HepG2 (cell line): ENCODE results near the gene FBXL22. TPM values are rescaled to one million over a fixed set of nuclear protein-coding genes. Genes with fewer than 3 reads are reported as not detected.
A peak's percentile ranks its signal among the peaks of the same experiment; 100 is the strongest.

Experiments used
- BORCS8-MEF2B ChIP-seq: sonication (generic); formaldehyde crosslinking; IDR thresholded peaks from 2 replicates; pipeline ENCODE4 v1.8.0; 2022; ENCODE audit warnings: mild to moderate bottlenecking, missing genetic modification reagents
- ERF ChIP-seq: IDR thresholded peaks from 2 replicates; pipeline ENCODE4 v1.6.1; 2018; ENCODE audit warnings: missing biosample characterization, missing genetic modification reagents
- HOXA9 ChIP-seq: sonication (generic); formaldehyde crosslinking; IDR thresholded peaks from 2 replicates; pipeline ENCODE4 v1.8.1; 2022; ENCODE audit warnings: missing genetic modification reagents, mild to moderate bottlenecking, moderate library complexity, borderline replicate concordance
- KAT7 ChIP-seq: IDR thresholded peaks from 2 replicates; pipeline ENCODE4 v1.6.1; 2018; ENCODE audit warnings: borderline replicate concordance, missing compliant biosample characterization
- PAXIP1 ChIP-seq: sonication (generic); formaldehyde crosslinking; conservative IDR thresholded peaks from 2 replicates; pipeline ENCODE4 v1.4.0; 2020; ENCODE audit warnings: mild to moderate bottlenecking, missing genetic modification reagents, moderate library complexity
- PBX3 ChIP-seq: sonication (generic); formaldehyde crosslinking; IDR thresholded peaks from 2 replicates; pipeline ENCODE4 v1.8.1; 2023; ENCODE audit warnings: missing genetic modification reagents, inconsistent platforms, borderline replicate concordance
- STAT6 ChIP-seq: sonication (generic); formaldehyde crosslinking; IDR thresholded peaks from 2 replicates; pipeline ENCODE4 v1.4.0; 2020; ENCODE audit warnings: missing genetic modification reagents, mild to moderate bottlenecking, borderline replicate concordance
- TBL1XR1 ChIP-seq: fragments of 150-350 bp; IDR thresholded peaks from 2 replicates; pipeline ENCODE4 v1.6.1; 2014; ENCODE audit warnings: borderline replicate concordance, low read length; ENCODE audit not compliant: partially characterized antibody
- TBX2 ChIP-seq: sonication (generic); formaldehyde crosslinking; IDR thresholded peaks from 2 replicates; pipeline ENCODE4 v1.5.0; 2020; ENCODE audit warnings: missing genetic modification reagents, mild to moderate bottlenecking, borderline replicate concordance
- THRA ChIP-seq: sonication (generic); formaldehyde crosslinking; IDR thresholded peaks from 2 replicates; pipeline ENCODE4 v1.4.0; 2020; ENCODE audit warnings: missing genetic modification reagents, borderline replicate concordance
- ZBTB14 ChIP-seq: sonication (generic); formaldehyde crosslinking; IDR thresholded peaks from 2 replicates; pipeline ENCODE4 v1.4.0; 2020; ENCODE audit warnings: missing genetic modification reagents
- ZHX1 ChIP-seq: sonication (generic); formaldehyde crosslinking; IDR thresholded peaks from 2 replicates; pipeline ENCODE4 v1.8.1; 2022; ENCODE audit warnings: low read depth, mild to moderate bottlenecking, missing genetic modification reagents
- ZNF230 ChIP-seq: sonication (generic); formaldehyde crosslinking; IDR thresholded peaks from 2 replicates; pipeline ENCODE4 v1.4.0; 2020; ENCODE audit warnings: mild to moderate bottlenecking, missing genetic modification reagents
- ZNF605 ChIP-seq: sonication (generic); formaldehyde crosslinking; IDR thresholded peaks from 2 replicates; pipeline ENCODE4 v1.8.0; 2022; ENCODE audit warnings: mild to moderate bottlenecking, missing genetic modification reagents
- ZNF772 ChIP-seq: sonication (generic); formaldehyde crosslinking; IDR thresholded peaks from 2 replicates; pipeline ENCODE4 v1.5.0; 2020; ENCODE audit warnings: mild to moderate bottlenecking, missing genetic modification reagents
- polyA plus RNA-seq, 8 experiments: library from polyadenylated mRNA; depleted of rRNA in 3 of 8; stranded (reverse) in 7 of 8; unstranded in 1 of 8; fragments of >200 nt; fragmentation: Illumina TruSeq in 4 of 8; extraction: Trizol in 4 of 8; gene quantifications; 2 replicates each; pipeline versions ENCODE4 v1.2.1 to v1.2.3, GENCODE V29; 2011 to 2016; ENCODE audit warnings: low read depth in 4 of 8, missing spikeins in 1 of 8, mixed read lengths in 1 of 8; ENCODE audit not compliant: insufficient read depth in 1 of 8
- total RNA-seq, 5 experiments: library from RNA; depleted of rRNA; stranded (reverse); fragments of >200 nt; fragmentation: Illumina TruSeq; extraction: Trizol; gene quantifications; 2 replicates each; pipeline ENCODE4 v1.2.3, GENCODE V29; 2016; ENCODE audit warnings: low read depth in 1 of 5

FBXL22 gene
- total and polyA plus RNA-seq, 2 of the 13 experiments (the other 11 are each of a cell fraction or from before 2014, with no cell fraction given) = 0.15 to 0.33 TPM

- TF ChIP-seq ZHX1 (peak; percentile 56; the same call in 1 of the 2 replicates), KAT7 (CRISPR knock-in tag) (peak; percentile 53; the same call in 1 of the 2 replicates), ZNF230 (CRISPR knock-in tag) (peak; percentile 72; the same call in 1 of the 2 replicates), ERF (CRISPR knock-in tag) (peak; percentile 29), PBX3 (no peak), ZNF605 (CRISPR knock-in tag) (no peak; the same call in 1 of the 2 replicates), ZBTB14 (CRISPR knock-in tag) (peak; percentile 98), STAT6 (CRISPR knock-in tag) (no peak), ZNF772 (peak; percentile 7; the same call in 1 of the 2 replicates), HOXA9 (CRISPR knock-in tag) (peak; percentile 72; the same call in 1 of the 2 replicates), THRA (no peak; the same call in 1 of the 2 replicates), PAXIP1 (0 out of 2 replicates have a peak, but pooled peaks have one; percentile 1), TBL1XR1 (no peak), TBX2 (CRISPR knock-in tag) (peak; percentile 67; the same call in 1 of the 2 replicates), BORCS8-MEF2B (CRISPR knock-in tag) (peak; percentile 62)
Observed at GRCh38 chr15:63600616-63601025, 3.4 kb downstream of the FBXL22 start (continued).
